Panc1 (cell line): ENCODE data around the gene ZNF557. TPM values are rescaled to one million over a fixed set of nuclear protein-coding genes. Genes with fewer than 3 reads are reported as not detected.

ENCODE experiments used
- ATAC-seq: fragments of 200-7000 bp; cut with Tn5 transposase; 2 replicates; pipeline ENCODE4 v1.9.1; 2020; ENCODE audit warnings: mild to moderate bottlenecking, moderate library complexity
- BruUV-seq: library from RNA; stranded (reverse); fragments of 400-500 nt; replicated peaks from 2 replicates; lab custom pipeline; 2021; lab: Mats Ljungman, UMichigan
- CTCF ChIA-PET: fragments of 300-600 bp; sonication (Branson Sonifier 250); formaldehyde crosslinking; loops from one replicate; lab custom pipeline; 2022; ENCODE audit warnings: antibody characterized with exemption; lab: Charles Lee
- POLR2A ChIA-PET: fragments of 300-600 bp; sonication (Branson Sonifier 250); formaldehyde crosslinking; loops from one replicate; lab custom pipeline; 2022; ENCODE audit warnings: antibody characterized with exemption; lab: Charles Lee
- DNase-seq: peaks from one replicate; pipeline ENCODE4 v3.0.0-alpha.2; 2010; ENCODE audit warnings: low read depth, low spot score
- H3K27ac ChIP-seq: 2 replicates; pipeline ENCODE4 v1.5.1; 2011; ENCODE audit warnings: mild to moderate bottlenecking, low read length, inconsistent platforms
- H3K27me3 ChIP-seq: fragments of 200-500 bp; sonication (Bioruptor generic); 2 replicates; pipeline ENCODE4 v1.6.0; 2014; ENCODE audit warnings: low read length, inconsistent platforms; ENCODE audit not compliant: control insufficient read depth, insufficient read depth
- H3K36me3 ChIP-seq: fragments of 200-500 bp; sonication (Bioruptor generic); 2 replicates; pipeline ENCODE4 v1.5.1; 2014; ENCODE audit warnings: inconsistent platforms, mild to moderate bottlenecking, low read length, moderate library complexity; ENCODE audit not compliant: control insufficient read depth, insufficient read depth
- H3K4me1 ChIP-seq: 2 replicates; pipeline ENCODE4 v1.5.1; 2011; ENCODE audit warnings: inconsistent platforms, mild to moderate bottlenecking, low read length, moderate library complexity; ENCODE audit not compliant: control insufficient read depth, insufficient read depth
- H3K4me3 ChIP-seq, 2 experiments: 2 replicates each; pipeline ENCODE4 v1.5.1; 2011 to 2012; ENCODE audit warnings: low read depth in 2 of 2, low read length in 2 of 2, mild to moderate bottlenecking in 2 of 2, inconsistent platforms in 1 of 2, moderate library complexity in 1 of 2
- H3K9me3 ChIP-seq: fragments of 200-500 bp; sonication (Bioruptor generic); 2 replicates; pipeline ENCODE4 v1.5.1; 2014; ENCODE audit warnings: low read depth, mild to moderate bottlenecking, inconsistent platforms, low read length, moderate library complexity; ENCODE audit not compliant: control insufficient read depth, insufficient read depth
- POLR2AphosphoS5 ChIP-seq: IDR thresholded peaks from 2 replicates; pipeline ENCODE4 v1.6.1; 2012; ENCODE audit warnings: mild to moderate bottlenecking, low read depth, low read length, moderate library complexity
- SIN3A ChIP-seq: IDR thresholded peaks from 2 replicates; pipeline ENCODE4 v1.6.1; 2012; ENCODE audit warnings: low read depth, mild to moderate bottlenecking, low read length, moderate library complexity, borderline replicate concordance; ENCODE audit not compliant: insufficient read depth
- TCF7L2 ChIP-seq: IDR thresholded peaks from 2 replicates; pipeline ENCODE4 v1.6.1; 2011; ENCODE audit warnings: mild to moderate bottlenecking, low read depth, low read length, inconsistent platforms
- in situ Hi-C: cut with HindIII; loops from 2 replicates; pipeline ENCODE4 v1.10.0; 2016; ENCODE audit warnings: low sequenced_read_pairs, low pct_unique_long_range_greater_than_20kb
- intact Hi-C: fragments of 100-400 bp; cut with micrococcal nuclease; formaldehyde crosslinking; loops from one replicate; pipeline ENCODE4 v1.10.0; 2022; ENCODE audit not compliant: unreplicated experiment
- total RNA-seq: library from RNA; stranded (reverse); gene quantifications from one replicate; pipeline ENCODE4 v1.2.1, GENCODE V29; 2021; ENCODE audit not compliant: unreplicated experiment
- TF ChIP-seq, protein P1 (sequence below): fragments of 450-650 bp; IDR thresholded peaks from 2 replicates; pipeline ENCODE4 v1.5.1; 2017; ENCODE audit warnings: mild to moderate bottlenecking
- TF ChIP-seq, protein P2 (sequence below), 2 experiments: IDR thresholded peaks; 2 replicates each; pipeline ENCODE4 v1.6.1; 2011 to 2012; ENCODE audit warnings: low read depth in 2 of 2, control low read depth in 1 of 2, low read length in 1 of 2, mild to moderate bottlenecking in 1 of 2, moderate library complexity in 1 of 2; ENCODE audit not compliant: insufficient read depth in 1 of 2

ZNF557 gene
- total RNA-seq, 1 experiment from 2014 or later = 7.6 TPM

DNA sequence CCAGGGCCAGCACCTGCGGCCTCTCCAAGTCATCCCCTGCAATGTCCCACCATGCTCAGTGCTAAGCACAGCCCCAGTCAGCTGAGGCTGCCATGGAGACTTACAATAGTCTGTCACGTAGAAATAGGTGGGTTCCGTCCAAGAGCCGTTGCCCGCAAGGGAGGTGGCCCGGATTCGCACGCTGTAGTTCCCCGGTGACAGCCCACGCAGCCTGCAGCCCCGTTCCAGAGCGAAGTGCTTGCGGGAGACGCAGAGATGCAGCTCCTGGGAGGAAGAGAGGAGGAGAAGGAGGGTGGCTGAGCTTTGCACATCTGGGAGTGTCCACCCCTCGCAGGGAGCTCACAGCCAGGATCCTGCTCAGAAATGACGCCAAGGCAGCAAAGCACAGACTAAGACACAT is 62.6 kb downstream of the ZNF557 start:
- H3K27me3 ChIP-seq = no peaks in the 10 kb centered on the region
- no peak overlapping the region for H3K4me3 ChIP-seq
- ChIA-PET POLR2A (no interaction called here), CTCF (no interaction called here)
- in situ Hi-C loops (no loop called here), intact Hi-C loops (no loop called here)
- no peaks in the 10 kb centered on the region for H3K9me3 ChIP-seq
- DNase-seq = no peak
- no peaks in the 10 kb centered on the region for H3K36me3 ChIP-seq
- H3K4me1 ChIP-seq = no peaks in the 10 kb centered on the region; the same call in 1 of the 2 replicates
- TF ChIP-seq, protein P1, sequence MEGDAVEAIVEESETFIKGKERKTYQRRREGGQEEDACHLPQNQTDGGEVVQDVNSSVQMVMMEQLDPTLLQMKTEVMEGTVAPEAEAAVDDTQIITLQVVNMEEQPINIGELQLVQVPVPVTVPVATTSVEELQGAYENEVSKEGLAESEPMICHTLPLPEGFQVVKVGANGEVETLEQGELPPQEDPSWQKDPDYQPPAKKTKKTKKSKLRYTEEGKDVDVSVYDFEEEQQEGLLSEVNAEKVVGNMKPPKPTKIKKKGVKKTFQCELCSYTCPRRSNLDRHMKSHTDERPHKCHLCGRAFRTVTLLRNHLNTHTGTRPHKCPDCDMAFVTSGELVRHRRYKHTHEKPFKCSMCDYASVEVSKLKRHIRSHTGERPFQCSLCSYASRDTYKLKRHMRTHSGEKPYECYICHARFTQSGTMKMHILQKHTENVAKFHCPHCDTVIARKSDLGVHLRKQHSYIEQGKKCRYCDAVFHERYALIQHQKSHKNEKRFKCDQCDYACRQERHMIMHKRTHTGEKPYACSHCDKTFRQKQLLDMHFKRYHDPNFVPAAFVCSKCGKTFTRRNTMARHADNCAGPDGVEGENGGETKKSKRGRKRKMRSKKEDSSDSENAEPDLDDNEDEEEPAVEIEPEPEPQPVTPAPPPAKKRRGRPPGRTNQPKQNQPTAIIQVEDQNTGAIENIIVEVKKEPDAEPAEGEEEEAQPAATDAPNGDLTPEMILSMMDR = no peak
- TF ChIP-seq SIN3A (no peak), TCF7L2 (no peak), POLR2AphosphoS5 (no peak)
- TF ChIP-seq, protein P2, sequence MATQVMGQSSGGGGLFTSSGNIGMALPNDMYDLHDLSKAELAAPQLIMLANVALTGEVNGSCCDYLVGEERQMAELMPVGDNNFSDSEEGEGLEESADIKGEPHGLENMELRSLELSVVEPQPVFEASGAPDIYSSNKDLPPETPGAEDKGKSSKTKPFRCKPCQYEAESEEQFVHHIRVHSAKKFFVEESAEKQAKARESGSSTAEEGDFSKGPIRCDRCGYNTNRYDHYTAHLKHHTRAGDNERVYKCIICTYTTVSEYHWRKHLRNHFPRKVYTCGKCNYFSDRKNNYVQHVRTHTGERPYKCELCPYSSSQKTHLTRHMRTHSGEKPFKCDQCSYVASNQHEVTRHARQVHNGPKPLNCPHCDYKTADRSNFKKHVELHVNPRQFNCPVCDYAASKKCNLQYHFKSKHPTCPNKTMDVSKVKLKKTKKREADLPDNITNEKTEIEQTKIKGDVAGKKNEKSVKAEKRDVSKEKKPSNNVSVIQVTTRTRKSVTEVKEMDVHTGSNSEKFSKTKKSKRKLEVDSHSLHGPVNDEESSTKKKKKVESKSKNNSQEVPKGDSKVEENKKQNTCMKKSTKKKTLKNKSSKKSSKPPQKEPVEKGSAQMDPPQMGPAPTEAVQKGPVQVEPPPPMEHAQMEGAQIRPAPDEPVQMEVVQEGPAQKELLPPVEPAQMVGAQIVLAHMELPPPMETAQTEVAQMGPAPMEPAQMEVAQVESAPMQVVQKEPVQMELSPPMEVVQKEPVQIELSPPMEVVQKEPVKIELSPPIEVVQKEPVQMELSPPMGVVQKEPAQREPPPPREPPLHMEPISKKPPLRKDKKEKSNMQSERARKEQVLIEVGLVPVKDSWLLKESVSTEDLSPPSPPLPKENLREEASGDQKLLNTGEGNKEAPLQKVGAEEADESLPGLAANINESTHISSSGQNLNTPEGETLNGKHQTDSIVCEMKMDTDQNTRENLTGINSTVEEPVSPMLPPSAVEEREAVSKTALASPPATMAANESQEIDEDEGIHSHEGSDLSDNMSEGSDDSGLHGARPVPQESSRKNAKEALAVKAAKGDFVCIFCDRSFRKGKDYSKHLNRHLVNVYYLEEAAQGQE (IDR thresholded peaks at IDR 0.05; ENCODE audit: insufficient read depth in 1 of 2, low read depth in 2 of 2, low read length in 1 of 2) = no peak
- BruUV-seq = no TSS peak
- no peak overlapping the region for H3K27ac ChIP-seq
- no peak for ATAC-seq

DNA sequence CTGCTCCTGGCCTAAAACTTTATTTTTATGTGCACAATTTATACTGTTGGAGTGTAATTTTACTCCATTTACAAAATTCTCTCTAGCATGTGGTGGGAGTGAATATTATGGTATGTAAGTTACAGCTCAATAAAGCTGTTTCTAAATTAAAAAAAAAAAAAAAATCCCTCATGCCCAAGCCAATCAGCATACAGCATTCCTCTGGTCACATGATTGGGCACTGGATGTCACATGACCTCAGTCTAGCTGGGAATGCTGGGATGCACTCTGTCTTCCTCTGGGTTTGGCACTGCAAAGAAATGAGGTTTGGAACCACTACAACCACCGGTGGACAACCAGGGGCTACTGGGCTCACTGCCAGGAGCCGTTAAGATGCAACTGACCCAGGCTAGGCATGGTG is 67.6 kb downstream of the ZNF557 start:
- no TSS peak for BruUV-seq
- Histone ChIP-seq H3K4me3 (no peak overlapping the region), H3K9me3 (no peaks in the 10 kb centered on the region), H3K27ac (no peak overlapping the region), H3K36me3 (no peaks in the 10 kb centered on the region), H3K4me1 (no peaks in the 10 kb centered on the region; the same call in 1 of the 2 replicates), H3K27me3 (no peaks in the 10 kb centered on the region)
- in situ Hi-C loops = no loop called here
- CTCF ChIA-PET = interaction anchor here (0.7 kb wide), 1 partner anchor 41 kb away, joined by 3 read pairs; no protein-coding TSS in a partner anchor
- ATAC-seq = no peak
- intact Hi-C loops = no loop called here
- DNase-seq = no peak
- TF ChIP-seq, protein P1 = no peak
- TF ChIP-seq, protein P2 (IDR thresholded peaks at IDR 0.05; ENCODE audit: insufficient read depth in 1 of 2, low read depth in 2 of 2, low read length in 1 of 2) = no peak
- no peak for TF ChIP-seq TCF7L2
- no peak for TF ChIP-seq POLR2AphosphoS5
- TF ChIP-seq SIN3A = no peak
- POLR2A ChIA-PET = no interaction called here

Other genes with a start within 250 kb of the ZNF557 start
- 0.08 TPM for gene ADGRE1, start 182.1 kb upstream of the ZNF557 start, total RNA-seq
- not detected for gene MBD3L2B, start 48.3 kb upstream of the ZNF557 start, total RNA-seq
- not detected for gene MBD3L5, start 39.1 kb upstream of the ZNF557 start, total RNA-seq
- not detected for gene MBD3L4, start 29.5 kb upstream of the ZNF557 start, total RNA-seq
- not detected for gene MBD3L2, start 20.4 kb upstream of the ZNF557 start, total RNA-seq
- not detected for gene MBD3L3, start 11.0 kb upstream of the ZNF557 start, total RNA-seq
- 2.5 TPM for gene INSR, start 224.7 kb downstream of the ZNF557 start, total RNA-seq